GM19452 (cell line): ENCODE data around the gene TMEM138.
A peak's percentile ranks its signal among the peaks of the same experiment; 100 is the strongest.

Source experiments
- ATAC-seq: cut with Tn5 transposase; IDR thresholded peaks from one replicate; pipeline ENCODE4 v1.9.1; 2021; ENCODE audit not compliant: unreplicated experiment

Gene TMEM138

DNA sequence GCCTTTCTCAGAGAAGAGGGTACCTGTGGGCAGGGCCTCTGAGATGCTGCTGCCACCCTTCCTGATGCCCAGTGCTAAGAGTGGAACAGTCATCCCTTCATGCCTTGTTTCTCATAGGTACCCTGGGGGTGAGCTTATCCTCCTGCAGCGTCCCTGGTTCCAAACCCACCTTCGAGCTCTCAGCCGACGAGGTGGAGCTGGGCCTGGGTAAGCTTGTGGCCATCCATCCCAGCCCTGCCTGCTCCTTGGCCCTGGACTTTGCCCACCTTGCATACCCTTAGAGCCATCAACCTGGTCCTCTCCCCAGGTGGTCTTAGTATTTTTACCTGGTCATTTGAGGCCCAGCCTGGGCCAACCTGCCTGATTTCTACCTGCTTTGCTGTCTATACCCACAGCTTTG is 20.5 kb upstream of the TMEM138 start:
- ATAC-seq: no peak

- no peak for ATAC-seq
These were observed 19.9 kb upstream of the TMEM138 start for GRCh38 chr11:61342207-61342803.

DNA sequence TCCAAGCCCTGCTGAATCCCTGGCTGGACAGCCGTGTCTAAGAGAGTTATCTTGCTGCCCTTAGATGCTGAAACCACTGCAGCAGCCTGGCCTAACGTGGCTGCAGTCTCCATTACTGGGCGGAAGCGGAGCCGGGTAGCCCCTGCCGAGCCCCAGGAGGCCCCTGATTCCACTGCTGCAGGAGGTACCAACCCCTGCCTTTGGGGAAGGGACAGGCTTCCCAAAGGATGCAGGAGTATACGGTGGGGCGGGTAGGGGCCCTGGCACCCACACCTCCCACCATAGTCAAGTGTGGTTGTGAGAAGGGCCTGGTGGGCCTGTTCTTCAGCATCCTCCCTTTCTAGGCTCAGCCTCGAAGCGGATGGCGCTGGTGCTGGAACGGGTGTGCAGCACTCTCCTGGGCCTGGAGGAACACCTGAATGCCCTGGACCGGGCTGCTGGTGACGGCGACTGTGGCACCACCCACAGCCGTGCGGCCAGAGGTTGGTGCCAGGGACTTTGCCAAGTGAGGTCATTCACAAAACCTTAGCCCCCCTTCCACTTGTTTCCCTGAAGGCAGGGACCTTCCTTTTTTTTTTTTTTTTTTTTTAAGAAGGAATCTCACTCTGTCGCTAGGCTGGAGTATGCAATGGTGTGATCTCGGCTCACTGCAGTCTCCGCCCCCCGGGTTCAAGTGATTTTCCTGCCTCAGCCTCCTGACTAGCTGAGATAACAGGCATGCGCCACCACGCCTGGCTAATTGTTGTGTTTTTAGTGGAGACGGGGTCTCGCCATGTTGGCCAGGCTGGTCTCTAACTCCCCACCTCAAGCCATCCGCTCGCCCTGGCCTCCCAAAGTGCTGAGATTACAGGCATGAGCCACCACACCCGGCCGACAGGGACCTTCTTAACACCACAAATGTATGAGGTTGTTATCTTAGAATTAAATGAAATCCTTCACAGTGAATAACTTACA is 18.1 kb upstream of the TMEM138 start:
- no peak for ATAC-seq

DNA sequence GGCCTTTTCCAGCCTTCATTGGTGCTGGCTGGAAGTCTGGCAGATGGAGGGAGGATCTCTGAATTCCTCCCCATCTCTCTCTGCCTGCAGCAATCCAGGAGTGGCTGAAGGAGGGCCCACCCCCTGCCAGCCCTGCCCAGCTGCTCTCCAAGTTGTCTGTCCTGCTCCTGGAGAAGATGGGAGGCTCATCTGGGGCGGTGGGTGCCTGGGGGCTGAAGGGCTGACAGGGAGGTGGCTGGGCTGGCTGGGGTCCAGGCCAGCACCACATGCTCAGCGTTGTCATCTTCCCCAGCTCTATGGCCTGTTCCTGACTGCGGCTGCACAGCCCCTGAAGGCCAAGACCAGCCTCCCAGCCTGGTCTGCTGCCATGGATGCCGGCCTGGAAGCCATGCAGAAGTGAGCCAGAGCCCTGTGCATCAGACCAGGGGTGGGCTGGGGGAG is 17.0 kb upstream of the TMEM138 start:
- no peak for ATAC-seq

GRCh38 chr11:61345954-61346843 is 16.0 kb upstream of the TMEM138 start:
- ATAC-seq: no peak

GRCh38 chr11:61347916-61348461 is 14.2 kb upstream of the TMEM138 start:
- ATAC-seq: no peak

- ATAC-seq: no peak
These were observed 12.9 kb upstream of the TMEM138 start for GRCh38 chr11:61349189-61349751.

DNA sequence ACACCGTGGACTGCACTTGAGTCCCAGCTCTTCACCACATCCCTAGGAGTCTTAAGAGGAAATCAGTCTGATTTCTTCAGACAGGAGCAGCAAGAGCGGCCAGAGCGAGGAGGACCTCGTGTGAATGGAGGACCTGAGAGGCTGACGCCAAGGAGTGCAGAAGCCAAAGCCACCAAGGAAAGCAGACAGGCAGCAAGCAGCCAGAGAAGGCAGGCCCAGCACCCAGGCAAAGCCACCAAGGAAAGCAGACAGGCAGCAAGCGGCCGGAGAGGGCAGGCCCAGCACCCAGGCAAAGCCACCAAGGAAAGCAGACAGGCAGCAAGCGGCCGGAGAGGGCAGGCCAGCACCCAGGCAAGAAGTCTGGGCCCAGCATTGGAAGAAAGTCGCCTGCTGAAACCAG is 12.3 kb upstream of the TMEM138 start:
- ATAC-seq: no peak

DNA sequence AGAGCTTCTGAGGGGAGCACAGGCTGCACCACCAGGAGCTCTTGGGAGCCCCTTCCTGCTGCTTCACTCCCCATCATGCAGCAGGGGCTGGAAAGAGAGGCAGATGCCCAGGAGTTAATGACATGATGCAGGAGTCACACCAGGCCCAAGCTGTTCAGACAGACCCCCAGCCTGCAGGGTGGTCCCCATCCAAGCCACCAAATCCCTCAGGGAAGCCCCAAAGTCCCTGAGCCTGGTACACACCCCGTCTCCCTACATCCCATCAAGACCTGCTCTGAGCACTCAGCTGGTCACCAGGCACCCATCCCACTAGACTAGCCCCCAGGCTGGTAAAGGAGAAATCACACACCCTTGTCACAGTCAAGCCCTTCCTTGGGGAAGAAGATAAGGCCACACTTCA is 11.8 kb upstream of the TMEM138 start:
- ATAC-seq: no peak

DNA sequence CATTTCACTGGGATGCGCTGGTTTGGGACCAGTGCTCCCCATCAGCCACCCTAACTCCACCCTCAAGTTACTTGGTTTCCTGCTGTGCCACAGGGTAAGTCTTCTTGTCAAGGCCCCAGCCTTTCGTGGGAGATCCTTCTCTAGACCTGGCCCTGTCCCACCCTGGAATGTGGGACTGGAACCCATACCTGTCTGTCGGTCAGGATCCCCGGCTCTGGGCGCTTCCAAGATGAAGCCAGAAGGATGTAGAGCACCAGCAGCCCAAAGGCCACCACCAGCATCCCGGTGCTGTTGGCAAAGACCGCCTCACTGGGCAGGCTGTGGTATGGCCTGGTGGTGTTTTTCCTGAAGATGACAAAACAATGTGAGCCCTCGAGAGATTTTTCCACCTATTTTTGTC is 11.4 kb upstream of the TMEM138 start:
- no peak for ATAC-seq

DNA sequence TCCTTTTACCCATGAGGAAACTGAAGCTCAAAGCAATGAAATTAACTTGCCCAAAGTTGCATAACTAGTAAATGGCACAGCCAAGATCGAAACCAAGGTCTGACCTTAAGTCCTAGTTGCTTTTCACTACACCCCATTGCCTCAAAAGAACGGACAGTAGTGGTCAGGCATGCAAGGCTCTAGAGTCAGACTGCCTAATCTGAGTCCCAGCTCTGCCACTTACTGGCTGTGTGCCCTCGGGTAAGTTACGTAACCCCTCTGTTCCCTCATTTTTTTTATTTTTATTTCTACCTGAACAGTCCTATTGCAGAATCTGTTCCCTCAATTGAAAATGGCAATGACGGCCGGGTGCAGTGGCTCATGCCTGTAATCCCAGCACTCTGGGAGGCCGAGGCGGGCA is 10.1 kb upstream of the TMEM138 start:
- ATAC-seq: no peak

- no peak for ATAC-seq
These were observed 8.8 kb upstream of the TMEM138 start for GRCh38 chr11:61353131-61354067.

GRCh38 chr11:61354208-61354607 is 8.0 kb upstream of the TMEM138 start:
- no peak for ATAC-seq

DNA sequence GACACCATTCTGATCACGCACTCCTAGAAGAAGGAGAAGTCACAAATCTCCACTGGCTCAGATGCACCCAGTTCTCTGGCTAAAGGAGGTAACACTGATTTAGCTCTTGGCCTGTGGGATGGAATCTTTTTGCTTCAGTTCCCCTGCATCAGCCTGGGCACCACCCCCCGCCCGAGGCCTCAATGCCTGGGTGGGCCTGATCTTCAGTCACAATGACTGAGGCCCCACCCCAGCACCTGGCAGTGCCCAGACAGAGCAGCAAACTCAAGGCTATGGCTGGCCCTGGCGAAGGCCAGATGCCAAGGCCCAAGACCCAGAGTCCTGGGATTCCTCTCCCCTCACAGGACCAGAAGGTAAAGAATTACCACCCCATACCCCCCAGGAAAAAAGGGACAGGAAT is 5.5 kb upstream of the TMEM138 start:
- no peak for ATAC-seq

- peak; percentile 52 for ATAC-seq
These were observed 4.8 kb upstream of the TMEM138 start for GRCh38 chr11:61357233-61357893.

- no peak for ATAC-seq
These were observed 4.3 kb upstream of the TMEM138 start for GRCh38 chr11:61357894-61358239.

DNA sequence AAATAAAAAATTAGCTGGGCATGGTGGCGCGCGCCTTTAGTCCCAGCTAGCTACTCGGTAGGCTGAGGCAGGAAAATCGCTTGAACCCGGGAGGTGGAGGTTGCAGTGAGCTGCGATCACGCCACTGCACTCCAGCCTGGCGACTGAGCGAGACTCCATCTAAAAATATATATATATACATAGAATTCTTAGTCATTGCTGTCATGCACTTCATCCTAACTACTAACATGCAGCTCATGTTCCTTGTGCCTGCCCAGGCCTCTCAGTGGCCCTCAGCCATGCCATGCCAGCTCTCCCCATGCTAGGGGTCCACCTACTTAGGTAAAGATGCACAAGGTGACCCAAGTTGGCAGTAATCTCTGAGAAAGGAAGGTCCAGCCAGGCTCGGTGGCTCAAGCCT is 3.6 kb upstream of the TMEM138 start:
- ATAC-seq: no peak

DNA sequence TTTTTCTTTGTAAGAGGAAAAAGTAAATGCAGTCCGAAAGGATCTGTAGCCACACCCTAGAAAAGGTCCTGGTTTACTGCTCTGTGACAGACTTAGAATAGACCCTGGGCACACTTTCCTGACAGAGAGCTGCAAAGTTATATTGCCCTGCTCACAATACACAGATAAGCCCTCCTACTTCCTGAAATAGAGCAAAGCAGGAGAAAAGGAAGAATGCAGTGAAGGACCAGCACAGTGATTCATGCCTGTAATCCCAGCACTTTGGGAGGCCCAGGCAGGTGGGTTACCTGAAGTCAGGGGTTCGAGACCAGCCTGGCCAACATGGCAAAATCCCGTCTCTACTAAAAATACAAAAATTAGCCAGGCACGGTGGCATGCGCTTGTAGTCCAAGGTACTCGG is 2.7 kb upstream of the TMEM138 start:
- no peak for ATAC-seq

DNA sequence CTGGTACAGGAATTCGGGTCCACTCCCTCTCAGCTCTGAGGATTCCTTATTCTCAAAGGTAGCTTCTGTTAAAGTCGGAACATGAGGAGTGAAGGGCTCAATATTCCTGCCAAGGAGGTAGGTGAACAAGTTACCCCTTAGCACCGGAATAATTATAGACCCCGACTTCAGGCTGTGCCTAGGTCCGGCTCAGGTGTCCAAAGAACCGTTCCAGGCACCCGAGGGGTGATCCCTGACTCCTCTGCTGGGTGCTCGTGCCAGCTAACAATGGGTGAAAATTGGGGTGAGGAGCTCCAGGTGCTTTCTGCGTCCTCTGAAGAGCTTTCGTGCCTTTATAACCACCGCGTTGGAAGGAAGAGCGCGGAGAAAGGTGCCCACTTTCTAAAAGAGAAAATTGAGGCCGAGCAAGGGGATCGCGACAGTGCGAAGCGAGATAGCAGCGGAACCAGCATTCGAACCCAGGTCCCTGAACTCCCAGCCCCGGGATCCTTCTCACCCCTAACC is 885 bp upstream of the TMEM138 start:
- no peak for ATAC-seq
